Measurements from ENCODE around the gene PHAX. TPM values are rescaled to one million over a fixed set of nuclear protein-coding genes. Genes with fewer than 3 reads are reported as not detected.
"Not testable (repeated sequence)": the region's sequence is repeated elsewhere in the genome, so short reads cannot be mapped to it uniquely, and the experiment has no call there.

Gene PHAX, protein sequence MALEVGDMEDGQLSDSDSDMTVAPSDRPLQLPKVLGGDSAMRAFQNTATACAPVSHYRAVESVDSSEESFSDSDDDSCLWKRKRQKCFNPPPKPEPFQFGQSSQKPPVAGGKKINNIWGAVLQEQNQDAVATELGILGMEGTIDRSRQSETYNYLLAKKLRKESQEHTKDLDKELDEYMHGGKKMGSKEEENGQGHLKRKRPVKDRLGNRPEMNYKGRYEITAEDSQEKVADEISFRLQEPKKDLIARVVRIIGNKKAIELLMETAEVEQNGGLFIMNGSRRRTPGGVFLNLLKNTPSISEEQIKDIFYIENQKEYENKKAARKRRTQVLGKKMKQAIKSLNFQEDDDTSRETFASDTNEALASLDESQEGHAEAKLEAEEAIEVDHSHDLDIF
- total RNA-seq, result 10 to 100 TPM; 22.2 to 40.7 TPM

DNA sequence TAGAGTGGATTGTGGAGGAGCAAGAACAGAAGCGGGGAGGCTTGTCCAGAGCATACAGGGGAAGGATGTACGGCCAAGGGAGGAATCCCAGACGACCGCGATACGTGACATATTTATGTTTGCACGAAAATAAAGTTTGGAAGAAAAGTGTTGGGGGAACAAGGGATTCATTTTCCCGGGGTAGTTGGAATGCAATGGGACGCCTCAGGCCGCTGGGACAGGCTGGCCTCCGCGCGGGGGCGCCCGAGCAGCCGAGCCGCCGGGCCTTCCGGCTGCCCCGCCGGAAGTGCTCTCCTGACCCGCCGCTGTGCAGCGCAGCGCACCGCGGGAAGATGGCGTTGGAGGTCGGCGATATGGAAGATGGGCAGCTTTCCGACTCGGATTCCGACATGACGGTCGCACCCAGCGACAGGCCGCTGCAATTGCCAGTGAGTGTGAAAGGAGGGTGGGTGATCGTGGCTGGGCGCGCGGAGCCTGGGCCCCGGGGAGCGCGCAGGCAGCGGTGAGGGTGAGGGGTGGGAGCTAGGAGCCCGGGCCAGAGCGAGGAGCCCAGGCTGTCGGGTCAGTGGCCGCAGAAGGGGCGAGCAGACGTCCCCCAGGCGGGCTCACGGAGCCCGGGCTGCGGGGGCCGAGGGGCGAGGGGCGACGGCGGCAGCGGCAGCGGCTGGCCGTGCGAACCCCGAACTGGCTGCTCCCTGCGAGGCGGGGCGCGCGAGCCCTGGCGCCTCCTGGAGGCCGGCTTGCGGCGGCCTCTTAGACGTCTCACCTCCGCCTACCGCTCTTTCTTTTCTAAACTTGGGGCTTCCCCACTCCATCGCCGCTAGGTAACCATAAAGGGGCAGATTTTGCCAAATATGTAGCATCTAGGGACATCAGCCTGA lies at the start of gene PHAX:
TSS of gene PHAX (plus strand) at position 317 of the 881 bp plus-strand sequence. CDS start at position 333, 16 bp downstream.
- WGBS, result 3% methylated on average over 79 of the region's 79 CpGs
- TF ChIP-seq POLR2AphosphoS5 (IDR thresholded peaks at IDR 0.05), result peak; percentile 49
- TF ChIP-seq, protein P1, sequence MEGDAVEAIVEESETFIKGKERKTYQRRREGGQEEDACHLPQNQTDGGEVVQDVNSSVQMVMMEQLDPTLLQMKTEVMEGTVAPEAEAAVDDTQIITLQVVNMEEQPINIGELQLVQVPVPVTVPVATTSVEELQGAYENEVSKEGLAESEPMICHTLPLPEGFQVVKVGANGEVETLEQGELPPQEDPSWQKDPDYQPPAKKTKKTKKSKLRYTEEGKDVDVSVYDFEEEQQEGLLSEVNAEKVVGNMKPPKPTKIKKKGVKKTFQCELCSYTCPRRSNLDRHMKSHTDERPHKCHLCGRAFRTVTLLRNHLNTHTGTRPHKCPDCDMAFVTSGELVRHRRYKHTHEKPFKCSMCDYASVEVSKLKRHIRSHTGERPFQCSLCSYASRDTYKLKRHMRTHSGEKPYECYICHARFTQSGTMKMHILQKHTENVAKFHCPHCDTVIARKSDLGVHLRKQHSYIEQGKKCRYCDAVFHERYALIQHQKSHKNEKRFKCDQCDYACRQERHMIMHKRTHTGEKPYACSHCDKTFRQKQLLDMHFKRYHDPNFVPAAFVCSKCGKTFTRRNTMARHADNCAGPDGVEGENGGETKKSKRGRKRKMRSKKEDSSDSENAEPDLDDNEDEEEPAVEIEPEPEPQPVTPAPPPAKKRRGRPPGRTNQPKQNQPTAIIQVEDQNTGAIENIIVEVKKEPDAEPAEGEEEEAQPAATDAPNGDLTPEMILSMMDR (IDR thresholded peaks at IDR 0.05), result peak; percentile 46 to 71 (median 62)
- TF ChIP-seq POLR2A (IDR thresholded peaks at IDR 0.05), result no peak
- no peaks in the 10 kb centered on the region for H3K27me3 ChIP-seq (replicated peaks; ENCODE audit: insufficient read depth)
- intact Hi-C loops (cut with DNase I), result no loop called here
- peak; percentile 58 for DNase-seq (ENCODE audit: low spot score)
- no peaks in the 10 kb centered on the region for H3K9me3 ChIP-seq
- H3K36me3 ChIP-seq, result peaks cover 0 to 6% of the 10 kb centered on the region in 2 donors
- H3K4me3 ChIP-seq, result peak within 1 kb of the TSS; percentile 99
- peaks cover 5% of the 10 kb centered on the region for H3K4me1 ChIP-seq (replicated peaks)
- peak within 1 kb of the TSS; percentile 87 to 93 for H3K27ac ChIP-seq

DNA sequence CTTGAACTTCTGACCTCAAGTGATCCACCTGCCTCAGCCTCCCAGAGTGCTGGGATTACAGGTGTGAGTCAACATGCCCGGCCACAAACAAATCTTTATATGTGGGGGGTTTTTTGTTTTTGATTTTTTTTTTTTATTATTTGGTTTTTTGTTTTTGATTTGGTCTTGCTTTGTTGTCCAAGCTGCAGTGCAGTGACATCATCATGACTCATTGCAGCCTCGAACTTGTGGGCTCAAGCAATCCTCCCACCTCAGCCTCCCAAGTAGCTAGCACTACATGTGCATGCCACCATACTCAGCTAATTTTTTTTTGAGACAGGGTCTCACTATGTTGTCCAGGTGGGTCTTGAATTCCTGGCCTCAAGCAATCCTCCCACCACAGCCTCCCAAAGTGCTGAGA lies 48.1 kb upstream of the PHAX start:
- H3K36me3 ChIP-seq, result peaks cover 0 to 10% of the 10 kb centered on the region in 2 donors
- DNase-seq (ENCODE audit: low spot score), result no peak

DNA sequence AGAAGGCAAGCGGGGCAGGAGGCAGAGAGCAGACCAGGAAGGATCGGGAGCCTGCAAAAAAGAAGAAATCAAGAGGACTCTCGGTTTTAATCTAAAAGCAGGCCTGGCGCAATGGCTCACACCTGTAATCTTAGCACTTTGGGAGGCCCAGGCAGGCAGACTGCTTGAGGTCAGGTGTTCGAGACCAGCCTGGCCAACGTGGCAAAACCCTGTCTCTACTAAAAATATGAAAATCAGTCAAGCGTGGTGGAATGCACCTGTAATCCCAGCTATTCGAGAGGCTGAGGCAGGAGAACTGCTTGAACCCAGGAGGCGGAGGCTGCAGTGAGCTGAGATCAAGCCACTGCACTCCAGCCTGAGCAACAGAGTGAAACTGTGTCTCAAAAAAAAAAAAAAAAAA lies 45.6 kb upstream of the PHAX start:
- H3K27ac ChIP-seq; intact Hi-C loops (cut with DNase I); DNase-seq (ENCODE audit: low spot score); H3K27me3 ChIP-seq (replicated peaks; ENCODE audit: insufficient read depth); H3K36me3 ChIP-seq; H3K4me3 ChIP-seq; H3K4me1 ChIP-seq (replicated peaks); H3K9me3 ChIP-seq: not testable (repeated sequence)
- WGBS, result 91% methylated on average over 9 of the region's 9 CpGs

More for the DNA sequence above, 48.1 kb upstream of the PHAX start:
- H3K9me3 ChIP-seq, result no peaks in the 10 kb centered on the region
- no peaks in the 10 kb centered on the region for H3K27me3 ChIP-seq (replicated peaks; ENCODE audit: insufficient read depth)
- 94% methylated on average over 2 of the region's 2 CpGs for WGBS
- H3K4me1 ChIP-seq (replicated peaks), result no peaks in the 10 kb centered on the region
- H3K4me3 ChIP-seq, result no peak overlapping the region
- intact Hi-C loops (cut with DNase I), result no loop called here
- H3K27ac ChIP-seq, result no peak overlapping the region
- TF ChIP-seq POLR2A (IDR thresholded peaks at IDR 0.05) (no peak), POLR2AphosphoS5 (IDR thresholded peaks at IDR 0.05) (no peak)
- TF ChIP-seq, protein P1 (IDR thresholded peaks at IDR 0.05), result no peak

DNA sequence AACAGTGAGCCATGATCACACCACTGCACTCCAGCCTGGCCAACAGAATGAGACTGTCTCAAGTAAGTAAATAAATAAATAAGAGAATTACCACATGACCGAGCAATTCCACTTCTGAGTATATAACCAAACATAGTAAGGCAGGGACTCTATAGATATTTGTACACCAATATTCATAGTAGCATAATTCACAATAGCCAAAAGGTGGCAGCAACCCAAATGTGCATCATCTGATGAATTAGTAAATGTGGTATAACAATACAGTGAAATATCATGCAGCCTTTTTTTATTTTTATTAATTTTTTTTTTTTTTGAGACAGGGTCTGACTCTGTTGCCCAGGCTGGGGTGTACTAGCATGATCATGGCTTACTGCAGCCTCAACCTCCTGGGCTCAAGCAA lies 38.8 kb upstream of the PHAX start:
- Histone ChIP-seq H3K27ac (no peak overlapping the region), H3K4me1 (replicated peaks) (no peaks in the 10 kb centered on the region), H3K27me3 (replicated peaks; ENCODE audit: insufficient read depth) (no peaks in the 10 kb centered on the region), H3K9me3 (no peaks in the 10 kb centered on the region), H3K36me3 (peaks cover 4 to 8% of the 10 kb centered on the region in 2 donors), H3K4me3 (no peak overlapping the region)
- intact Hi-C loops (cut with DNase I), result no loop called here
- 92% methylated on average over 1 of the region's 1 CpG for WGBS
- DNase-seq (ENCODE audit: low spot score), result no peak
- TF ChIP-seq, protein P1 (IDR thresholded peaks at IDR 0.05), result no peak
- TF ChIP-seq POLR2A (IDR thresholded peaks at IDR 0.05) (no peak), POLR2AphosphoS5 (IDR thresholded peaks at IDR 0.05) (no peak)

DNA sequence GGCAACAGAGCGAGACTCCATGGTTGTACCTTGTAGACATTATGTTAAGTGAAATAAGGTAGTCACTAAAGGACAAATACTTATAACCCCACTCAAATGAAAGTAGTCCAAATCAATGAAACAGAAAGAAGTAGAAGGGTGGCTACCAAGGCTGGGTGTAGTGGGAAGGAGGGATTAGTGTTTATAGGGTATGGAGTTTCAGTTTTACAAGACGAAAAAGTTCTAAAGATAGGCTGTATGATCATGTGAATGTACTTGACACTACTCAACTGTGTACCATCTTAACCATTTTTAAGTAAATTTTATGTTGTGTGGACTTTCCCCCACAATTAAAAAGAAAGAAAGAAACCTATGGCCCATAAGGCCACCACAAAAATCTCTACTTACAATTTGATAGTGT lies 37.9 kb upstream of the PHAX start:
- 86% methylated on average over 2 of the region's 2 CpGs for WGBS
- no peak for DNase-seq (ENCODE audit: low spot score)
- Histone ChIP-seq H3K9me3 (no peaks in the 10 kb centered on the region), H3K27me3 (replicated peaks; ENCODE audit: insufficient read depth) (no peaks in the 10 kb centered on the region), H3K4me3 (no peak overlapping the region), H3K36me3 (peaks cover 4 to 8% of the 10 kb centered on the region in 2 donors), H3K4me1 (replicated peaks) (no peaks in the 10 kb centered on the region), H3K27ac (no peak overlapping the region)
- intact Hi-C loops (cut with DNase I), result no loop called here
- no peak for TF ChIP-seq POLR2A (IDR thresholded peaks at IDR 0.05)
- TF ChIP-seq, protein P1 (IDR thresholded peaks at IDR 0.05), result no peak
